Measurements from ENCODE around the gene EPS15. TPM values are rescaled to one million over a fixed set of nuclear protein-coding genes. Genes with fewer than 3 reads are reported as not detected.

EPS15 gene
- total and polyA plus RNA-seq, 9 of the 15 experiments (the other 6 are each of a cell fraction or from before 2014, with no cell fraction given) = 23.1 to 69.0 (median 41.7) TPM

GRCh38 chr1:51519048-51519864, at the start of gene EPS15 (continued):
- TF ChIP-seq PRDM10 (IDR thresholded peaks at IDR 0.05; ENCODE audit: partially characterized antibody) = no peak
- TF ChIP-seq VEZF1 (CRISPR knock-in tag; IDR thresholded peaks at IDR 0.05) = peak; percentile 96
- TF ChIP-seq FUS (optimal IDR thresholded peaks at IDR 0.05; ENCODE audit: low read depth, low read length) = no peak
- peak; percentile 13; the same call in 1 of the 2 replicates for TF ChIP-seq ESRRA (IDR thresholded peaks at IDR 0.05; ENCODE audit: borderline replicate concordance, low read depth)
- no peak for TF ChIP-seq ZNF408 (CRISPR knock-in tag; IDR thresholded peaks at IDR 0.05; ENCODE audit: low read depth)
- TF ChIP-seq ZFPM2 (CRISPR knock-in tag; IDR thresholded peaks at IDR 0.05) = no peak
- peak; percentile 79 for TF ChIP-seq ZFX (CRISPR knock-in tag; IDR thresholded peaks at IDR 0.05)
- TF ChIP-seq, protein P1, sequence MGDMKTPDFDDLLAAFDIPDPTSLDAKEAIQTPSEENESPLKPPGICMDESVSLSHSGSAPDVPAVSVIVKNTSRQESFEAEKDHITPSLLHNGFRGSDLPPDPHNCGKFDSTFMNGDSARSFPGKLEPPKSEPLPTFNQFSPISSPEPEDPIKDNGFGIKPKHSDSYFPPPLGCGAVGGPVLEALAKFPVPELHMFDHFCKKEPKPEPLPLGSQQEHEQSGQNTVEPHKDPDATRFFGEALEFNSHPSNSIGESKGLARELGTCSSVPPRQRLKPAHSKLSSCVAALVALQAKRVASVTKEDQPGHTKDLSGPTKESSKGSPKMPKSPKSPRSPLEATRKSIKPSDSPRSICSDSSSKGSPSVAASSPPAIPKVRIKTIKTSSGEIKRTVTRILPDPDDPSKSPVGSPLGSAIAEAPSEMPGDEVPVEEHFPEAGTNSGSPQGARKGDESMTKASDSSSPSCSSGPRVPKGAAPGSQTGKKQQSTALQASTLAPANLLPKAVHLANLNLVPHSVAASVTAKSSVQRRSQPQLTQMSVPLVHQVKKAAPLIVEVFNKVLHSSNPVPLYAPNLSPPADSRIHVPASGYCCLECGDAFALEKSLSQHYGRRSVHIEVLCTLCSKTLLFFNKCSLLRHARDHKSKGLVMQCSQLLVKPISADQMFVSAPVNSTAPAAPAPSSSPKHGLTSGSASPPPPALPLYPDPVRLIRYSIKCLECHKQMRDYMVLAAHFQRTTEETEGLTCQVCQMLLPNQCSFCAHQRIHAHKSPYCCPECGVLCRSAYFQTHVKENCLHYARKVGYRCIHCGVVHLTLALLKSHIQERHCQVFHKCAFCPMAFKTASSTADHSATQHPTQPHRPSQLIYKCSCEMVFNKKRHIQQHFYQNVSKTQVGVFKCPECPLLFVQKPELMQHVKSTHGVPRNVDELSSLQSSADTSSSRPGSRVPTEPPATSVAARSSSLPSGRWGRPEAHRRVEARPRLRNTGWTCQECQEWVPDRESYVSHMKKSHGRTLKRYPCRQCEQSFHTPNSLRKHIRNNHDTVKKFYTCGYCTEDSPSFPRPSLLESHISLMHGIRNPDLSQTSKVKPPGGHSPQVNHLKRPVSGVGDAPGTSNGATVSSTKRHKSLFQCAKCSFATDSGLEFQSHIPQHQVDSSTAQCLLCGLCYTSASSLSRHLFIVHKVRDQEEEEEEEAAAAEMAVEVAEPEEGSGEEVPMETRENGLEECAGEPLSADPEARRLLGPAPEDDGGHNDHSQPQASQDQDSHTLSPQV (IDR thresholded peaks at IDR 0.05) = no peak; the same call in 1 of the 2 replicates
- TF ChIP-seq EP400 (IDR thresholded peaks at IDR 0.05) = peak; percentile 37
- TF ChIP-seq TRIM25 (IDR thresholded peaks at IDR 0.05; ENCODE audit: borderline replicate concordance) = no peak
- TF ChIP-seq ZNF212 (CRISPR knock-in tag; IDR thresholded peaks at IDR 0.05) = peak; percentile 53; the same call in 1 of the 2 replicates
- TF ChIP-seq MBD2 (IDR thresholded peaks at IDR 0.05; ENCODE audit: borderline replicate concordance, low read depth) = peak; percentile 50; the same call in 1 of the 2 replicates
- no peak for TF ChIP-seq CEBPB (tag; IDR thresholded peaks at IDR 0.05)
- no peak for TF ChIP-seq L3MBTL2 (IDR thresholded peaks at IDR 0.05)

Measured in K562 (cell line).